ENCODE measurements around the gene E2F2. TPM values are rescaled to one million over a fixed set of nuclear protein-coding genes. Genes with fewer than 3 reads are reported as not detected.

The E2F2 gene
- total RNA-seq, 4 donors from 2014 or later: 0.40 TPM; not detected in 3

- H3K4me1 ChIP-seq: peaks cover 51 to 70% of the 10 kb centered on the region in 2 donors
- no peaks in the 10 kb centered on the region for H3K9me3 ChIP-seq
- no peaks in the 10 kb centered on the region for H3K36me3 ChIP-seq
- DNase-seq (peak in 1 of 2 donors; percentile 57), ATAC-seq (no peak)
- H3K4me3 ChIP-seq: peak overlapping the region; percentile 54 to 89 (median 70)
- TF ChIP-seq POLR2A (IDR thresholded peaks at IDR 0.05): peak in 1 of 2 donors; percentile 30
- TF ChIP-seq CTCF (IDR thresholded peaks at IDR 0.05 in 4 of 5, conservative IDR thresholded peaks at IDR 0.05 in 1 of 5): no peak
- in situ Hi-C loops (cut with MboI; ENCODE audit: low sequenced_read_pairs in 4 of 4) (no loop called here), intact Hi-C loops (cut with DNase I; ENCODE audit: low total_unique reads) (loop anchor here (5.0 to 10.0 kb wide), 2 partner anchors 76 to 214 kb away; partner anchors contain the start of genes ASAP3 and HNRNPR)
- H3K27me3 ChIP-seq: no peaks in the 10 kb centered on the region
- peak overlapping the region; percentile 88 to 90 (median 89) for H3K27ac ChIP-seq
Measured at GRCh38 chr1:23558140-23558871, 27.3 kb upstream of the E2F2 start.

- H3K9me3 ChIP-seq: no peaks in the 10 kb centered on the region
- H3K4me1 ChIP-seq: peaks cover 45 to 63% of the 10 kb centered on the region in 2 donors
- in situ Hi-C loops (cut with MboI; ENCODE audit: low sequenced_read_pairs in 4 of 4): no loop called here
Measured at GRCh38 chr1:23557471-23558124, 26.6 kb upstream of the E2F2 start.

GRCh38 chr1:23556635-23557470, 25.8 kb upstream of the E2F2 start:
- DNase-seq (no peak), ATAC-seq (no peak)
- TF ChIP-seq POLR2A (IDR thresholded peaks at IDR 0.05) (no peak), CTCF (IDR thresholded peaks at IDR 0.05 in 4 of 5, conservative IDR thresholded peaks at IDR 0.05 in 1 of 5) (no peak)
- in situ Hi-C loops (cut with MboI; ENCODE audit: low sequenced_read_pairs in 4 of 4) (no loop called here), intact Hi-C loops (cut with DNase I; ENCODE audit: low total_unique reads) (loop anchor here (5.0 to 10.0 kb wide), 2 partner anchors 75 to 212 kb away; partner anchors contain the start of genes ASAP3 and HNRNPR)
- no peaks in the 10 kb centered on the region for H3K27me3 ChIP-seq
- no peaks in the 10 kb centered on the region for H3K9me3 ChIP-seq
- no peaks in the 10 kb centered on the region for H3K36me3 ChIP-seq
- peak overlapping the region; percentile 88 to 90 (median 89) for H3K27ac ChIP-seq
- peaks cover 42 to 56% of the 10 kb centered on the region in 2 donors for H3K4me1 ChIP-seq
- H3K4me3 ChIP-seq: peak overlapping the region; percentile 54 to 89 (median 70)

More at GRCh38 chr1:23557471-23558124, 26.6 kb upstream of the E2F2 start:
- TF ChIP-seq POLR2A (IDR thresholded peaks at IDR 0.05): no peak
- no peak for TF ChIP-seq CTCF (IDR thresholded peaks at IDR 0.05 in 4 of 5, conservative IDR thresholded peaks at IDR 0.05 in 1 of 5)
- no peak for DNase-seq
- no peaks in the 10 kb centered on the region for H3K36me3 ChIP-seq
- H3K27me3 ChIP-seq: no peaks in the 10 kb centered on the region
- intact Hi-C loops (cut with DNase I; ENCODE audit: low total_unique reads): loop anchor here (5.0 to 10.0 kb wide), 2 partner anchors 75 to 213 kb away; partner anchors contain the start of genes ASAP3 and HNRNPR
- peak overlapping the region; percentile 54 to 89 (median 70) for H3K4me3 ChIP-seq
- no peak for ATAC-seq
- peak overlapping the region; percentile 88 to 90 (median 89) for H3K27ac ChIP-seq

GRCh38 chr1:23555986-23556634, 25.1 kb upstream of the E2F2 start:
- no peaks in the 10 kb centered on the region for H3K36me3 ChIP-seq
- H3K4me1 ChIP-seq: peaks cover 35 to 48% of the 10 kb centered on the region in 2 donors
- H3K27me3 ChIP-seq: no peaks in the 10 kb centered on the region
- peak overlapping the region; percentile 88 to 90 (median 89) for H3K27ac ChIP-seq
- ATAC-seq: peak in 1 of 2 donors; percentile 15
- no peak for TF ChIP-seq CTCF (IDR thresholded peaks at IDR 0.05 in 4 of 5, conservative IDR thresholded peaks at IDR 0.05 in 1 of 5)
- no peak for TF ChIP-seq POLR2A (IDR thresholded peaks at IDR 0.05)
- H3K4me3 ChIP-seq: peak overlapping the region; percentile 54 to 89 (median 70)
- intact Hi-C loops (cut with DNase I; ENCODE audit: low total_unique reads) (loop anchor here (5.0 to 10.0 kb wide), 2 partner anchors 74 to 211 kb away; partner anchors contain the start of genes ASAP3 and HNRNPR), in situ Hi-C loops (cut with MboI; ENCODE audit: low sequenced_read_pairs in 4 of 4) (no loop called here)
- H3K9me3 ChIP-seq: no peaks in the 10 kb centered on the region
- DNase-seq: no peak

Measured in gastrocnemius medialis (tissue), 4 donors.